ENCODE results near the gene MLST8. TPM values are rescaled to one million over a fixed set of nuclear protein-coding genes. Genes with fewer than 3 reads are reported as not detected.

The MLST8 gene
- total and polyA plus RNA-seq, 2 of the 8 experiments (the other 6 are each of a cell fraction or from before 2014, with no cell fraction given), result 67.6 to 321 TPM

- no peak for FAIRE-seq
- CTCF ChIA-PET (ENCODE audit: partially characterized antibody), result interaction anchor here (0.6 to 2.1 kb wide), 4 partner anchors 9 to 823 kb away, joined by 3 to 9 read pairs (median 4); no protein-coding TSS in a partner anchor
- peaks cover 0 to 4% (median 0%) of the 10 kb centered on the region in 4 experiments; a peak in 1 of 8 replicates for H3K36me3 ChIP-seq (ENCODE audit: control insufficient read depth in 2 of 4, insufficient read depth in 4 of 4, low read length in 3 of 4)
Observed at GRCh38 chr16:2186064-2186463, 19.2 kb upstream of the MLST8 start.

More at GRCh38 chr16:2186064-2186463, 19.2 kb upstream of the MLST8 start:
- POLR2A ChIA-PET (ENCODE audit: partially characterized antibody), result interaction anchor here (0.8 to 4.9 kb wide), 4 partner anchors 13 to 31 kb away, joined by 3 to 17 read pairs (median 4); partner anchors contain the start of gene TRAF7
- no peak overlapping the region for H3K23ac ChIP-seq (ENCODE audit: insufficient read length)
- H2BK5ac ChIP-seq (ENCODE audit: low read depth, low read length), result no peak overlapping the region
- no peaks in the 10 kb centered on the region for H3K27me3 ChIP-seq (replicated peaks in 1 of 4; ENCODE audit: control insufficient read depth in 3 of 4, extremely low read depth in 1 of 4, insufficient read depth in 3 of 4, low read length in 3 of 4)
- H4K20me1 ChIP-seq (replicated peaks in 1 of 2; ENCODE audit: control insufficient read depth in 1 of 2, insufficient read depth in 2 of 2, low read length in 2 of 2), result peaks cover 0 to 6% of the 10 kb centered on the region in 2 experiments
- no peak overlapping the region for H4K5ac ChIP-seq (ENCODE audit: insufficient read length, low read depth, low read length)
- H4K8ac ChIP-seq (ENCODE audit: extremely low read depth, insufficient read depth, low read length), result no peak overlapping the region
- no peak overlapping the region for H2AFZ ChIP-seq (ENCODE audit: low read length)
- TF ChIP-seq SP1 (IDR thresholded peaks at IDR 0.05; ENCODE audit: low read depth, low read length) (no peak), USF2 (IDR thresholded peaks at IDR 0.05; ENCODE audit: low read length) (no peak), YY1 (IDR thresholded peaks at IDR 0.05; ENCODE audit: low read depth, low read length) (no peak), CREB1 (IDR thresholded peaks at IDR 0.05) (no peak), TEAD4 (IDR thresholded peaks at IDR 0.05; ENCODE audit: low read depth, low read length) (no peak), GTF2F1 (IDR thresholded peaks at IDR 0.05; ENCODE audit: borderline replicate concordance, low read depth, low read length) (no peak), POLR2A (IDR thresholded peaks at IDR 0.05; ENCODE audit: control extremely low read depth in 1 of 2, low read depth in 2 of 2, low read length in 2 of 2) (no peak), HDAC6 (IDR thresholded peaks at IDR 0.05; ENCODE audit: low read depth, low read length) (no peak), CEBPB (IDR thresholded peaks at IDR 0.05; ENCODE audit: low read depth, low read length) (no peak), FOSL1 (IDR thresholded peaks at IDR 0.05; ENCODE audit: insufficient read depth, low read depth, low read length) (no peak), SP4 (IDR thresholded peaks at IDR 0.05; ENCODE audit: low read length) (no peak), KDM4A (IDR thresholded peaks at IDR 0.05; ENCODE audit: low read depth, low read length, severe bottlenecking) (no peak), RNF2 (IDR thresholded peaks at IDR 0.05; ENCODE audit: borderline replicate concordance, low read depth, low read length, missing control alignments, poor library complexity, severe bottlenecking) (no peak), TBP (IDR thresholded peaks at IDR 0.05; ENCODE audit: low read depth, low read length) (no peak)
- no peaks in the 10 kb centered on the region for H3K9me3 ChIP-seq (ENCODE audit: insufficient read depth in 2 of 2, low read depth in 1 of 2, low read length in 1 of 2)
- H4K91ac ChIP-seq (replicated peaks; ENCODE audit: insufficient read length, low read length), result no peak overlapping the region
- no peak overlapping the region for H3K27ac ChIP-seq (ENCODE audit: low read depth, low read length)
- WGBS, 2 experiments (ENCODE audit: extremely low coverage in 1 of 2, insufficient coverage in 1 of 2, insufficient read length in 1 of 2, insufficient replicate concordance in 2 of 2, low coverage in 1 of 2, low lambda C conversion rate in 2 of 2, missing lambda C conversion rate in 1 of 2), result 90% methylated on average over 13 of the region's 13 CpGs; no CpG with 5 or more reads in 1 of the 2 experiments
- H3K79me1 ChIP-seq (ENCODE audit: low read depth, low read length), result no peaks in the 10 kb centered on the region
- no peaks in the 10 kb centered on the region for H3K79me2 ChIP-seq (ENCODE audit: control insufficient read depth in 1 of 2, insufficient read depth in 2 of 2, low read length in 2 of 2)
- H3K23me2 ChIP-seq (ENCODE audit: low read depth, low read length), result peaks cover 2% of the 10 kb centered on the region; the same call in 1 of the 2 replicates
- no peak overlapping the region for H3K4ac ChIP-seq (replicated peaks; ENCODE audit: insufficient read length, low read depth, low read length)
- DNase-seq (ENCODE audit: low read depth in 1 of 2, low spot score in 2 of 2), result no peak
- H2AK5ac ChIP-seq (ENCODE audit: low read depth, low read length), result no peak overlapping the region
- no peak overlapping the region for H3K4me3 ChIP-seq (ENCODE audit: extremely low read depth in 1 of 4, insufficient read depth in 2 of 4, low read depth in 3 of 4, low read length in 4 of 4)
- H3K9ac ChIP-seq (replicated peaks in 1 of 4; ENCODE audit: extremely low read depth in 1 of 4, low read depth in 3 of 4, low read length in 3 of 4), result no peak overlapping the region
- H2BK12ac ChIP-seq (ENCODE audit: low read depth, low read length), result no peak overlapping the region
- no peak overlapping the region for H3K56ac ChIP-seq (replicated peaks; ENCODE audit: insufficient read length, low read depth, low read length)
- H3K4me1 ChIP-seq (replicated peaks in 1 of 4; ENCODE audit: control insufficient read depth in 3 of 4, insufficient read depth in 4 of 4, low read length in 3 of 4), result peaks cover 0 to 7% (median 2%) of the 10 kb centered on the region in 4 experiments; a peak in 4 of 7 replicates
- H2BK15ac ChIP-seq (ENCODE audit: low read length), result no peak overlapping the region
- no peak overlapping the region for H2BK120ac ChIP-seq (replicated peaks; ENCODE audit: low read depth, low read length)
- no peak overlapping the region for H2BK20ac ChIP-seq (ENCODE audit: low read length)
- H3K18ac ChIP-seq (ENCODE audit: extremely low read depth, low read length), result no peak overlapping the region
- no peak overlapping the region for H3K14ac ChIP-seq (ENCODE audit: insufficient read length)
- no peak overlapping the region for H3K4me2 ChIP-seq (ENCODE audit: insufficient read depth in 1 of 2, low read depth in 2 of 2, low read length in 2 of 2)

Measured in H1 (cell line).